ENCODE results near the gene RBP2.

RBP2 gene

GRCh38 chr3:139517321-139518065 lies 41.2 kb upstream of the RBP2 start:
- no peaks in the 10 kb centered on the region for H3F3A ChIP-seq (ENCODE audit: insufficient read depth, low read length)
- H2AFZ ChIP-seq (ENCODE audit: low read length), result no peak overlapping the region
- H3K27ac ChIP-seq (ENCODE audit: low read depth, low read length, poor library complexity, severe bottlenecking), result no peak overlapping the region
- H3K4me3 ChIP-seq (ENCODE audit: low read depth, low read length, poor library complexity, severe bottlenecking), result no peak overlapping the region
- H3K9me2 ChIP-seq (ENCODE audit: low read depth, low read length), result no peaks in the 10 kb centered on the region
- H3K9ac ChIP-seq (ENCODE audit: low read length), result no peak overlapping the region
- no peak overlapping the region for H3K4me2 ChIP-seq (ENCODE audit: low read length)
- TF ChIP-seq CTCF (IDR thresholded peaks at IDR 0.05; ENCODE audit: low read length) (no peak), EZH2 (IDR thresholded peaks at IDR 0.05; ENCODE audit: borderline replicate concordance, low read length) (no peak)
- no peaks in the 10 kb centered on the region for H3K79me2 ChIP-seq (ENCODE audit: insufficient read depth, low read length)
- H3K4me1 ChIP-seq (ENCODE audit: insufficient read depth, low read length, severe bottlenecking), result no peaks in the 10 kb centered on the region
- H3K9me3 ChIP-seq (ENCODE audit: low read length), result no peaks in the 10 kb centered on the region
- H3K27me3 ChIP-seq (ENCODE audit: insufficient read depth, low read length), result no peaks in the 10 kb centered on the region
- no peaks in the 10 kb centered on the region for H3K36me3 ChIP-seq (ENCODE audit: insufficient read depth, low read length)
- H4K20me1 ChIP-seq (ENCODE audit: insufficient read depth, low read length), result no peaks in the 10 kb centered on the region

GRCh38 chr3:139514741-139515140 lies 38.4 kb upstream of the RBP2 start:
- H3K27ac ChIP-seq (ENCODE audit: low read depth, low read length, poor library complexity, severe bottlenecking), result no peak overlapping the region
- no peaks in the 10 kb centered on the region for H3K36me3 ChIP-seq (ENCODE audit: insufficient read depth, low read length)
- H3K9me3 ChIP-seq (ENCODE audit: low read length), result no peaks in the 10 kb centered on the region
- TF ChIP-seq CTCF (IDR thresholded peaks at IDR 0.05; ENCODE audit: low read length) (no peak), EZH2 (IDR thresholded peaks at IDR 0.05; ENCODE audit: borderline replicate concordance, low read length) (no peak)
- no peaks in the 10 kb centered on the region for H3F3A ChIP-seq (ENCODE audit: insufficient read depth, low read length)
- no peaks in the 10 kb centered on the region for H3K27me3 ChIP-seq (ENCODE audit: insufficient read depth, low read length)
- no peak overlapping the region for H3K4me3 ChIP-seq (ENCODE audit: low read depth, low read length, poor library complexity, severe bottlenecking)
- H3K9me2 ChIP-seq (ENCODE audit: low read depth, low read length), result no peaks in the 10 kb centered on the region
- no peaks in the 10 kb centered on the region for H3K4me1 ChIP-seq (ENCODE audit: insufficient read depth, low read length, severe bottlenecking)
- no peaks in the 10 kb centered on the region for H3K79me2 ChIP-seq (ENCODE audit: insufficient read depth, low read length)
- H3K4me2 ChIP-seq (ENCODE audit: low read length), result no peak overlapping the region
- H2AFZ ChIP-seq (ENCODE audit: low read length), result no peak overlapping the region
- no peak overlapping the region for H3K9ac ChIP-seq (ENCODE audit: low read length)
- no peaks in the 10 kb centered on the region for H4K20me1 ChIP-seq (ENCODE audit: insufficient read depth, low read length)

- H2AFZ ChIP-seq (ENCODE audit: low read length), result no peak overlapping the region
- no peaks in the 10 kb centered on the region for H3K9me3 ChIP-seq (ENCODE audit: low read length)
- no peaks in the 10 kb centered on the region for H4K20me1 ChIP-seq (ENCODE audit: insufficient read depth, low read length)
- no peak overlapping the region for H3K4me2 ChIP-seq (ENCODE audit: low read length)
- no peaks in the 10 kb centered on the region for H3F3A ChIP-seq (ENCODE audit: insufficient read depth, low read length)
- H3K36me3 ChIP-seq (ENCODE audit: insufficient read depth, low read length), result no peaks in the 10 kb centered on the region
- no peak overlapping the region for H3K9ac ChIP-seq (ENCODE audit: low read length)
- H3K4me3 ChIP-seq (ENCODE audit: low read depth, low read length, poor library complexity, severe bottlenecking), result no peak overlapping the region
- H3K27me3 ChIP-seq (ENCODE audit: insufficient read depth, low read length), result no peaks in the 10 kb centered on the region
- no peaks in the 10 kb centered on the region for H3K4me1 ChIP-seq (ENCODE audit: insufficient read depth, low read length, severe bottlenecking)
- H3K79me2 ChIP-seq (ENCODE audit: insufficient read depth, low read length), result no peaks in the 10 kb centered on the region
- no peak overlapping the region for H3K27ac ChIP-seq (ENCODE audit: low read depth, low read length, poor library complexity, severe bottlenecking)
- H3K9me2 ChIP-seq (ENCODE audit: low read depth, low read length), result no peaks in the 10 kb centered on the region
- TF ChIP-seq CTCF (IDR thresholded peaks at IDR 0.05; ENCODE audit: low read length) (no peak), EZH2 (IDR thresholded peaks at IDR 0.05; ENCODE audit: borderline replicate concordance, low read length) (no peak)
Measured at GRCh38 chr3:139509631-139510030, 33.3 kb upstream of the RBP2 start.
